Fibroblast of skin of back (primary cell): ENCODE measurements around the gene ZNF276.

ENCODE experiments used
- DNase-seq: peaks from one replicate; pipeline ENCODE4 v3.0.0-alpha.2; 2013

Gene ZNF276

DNA sequence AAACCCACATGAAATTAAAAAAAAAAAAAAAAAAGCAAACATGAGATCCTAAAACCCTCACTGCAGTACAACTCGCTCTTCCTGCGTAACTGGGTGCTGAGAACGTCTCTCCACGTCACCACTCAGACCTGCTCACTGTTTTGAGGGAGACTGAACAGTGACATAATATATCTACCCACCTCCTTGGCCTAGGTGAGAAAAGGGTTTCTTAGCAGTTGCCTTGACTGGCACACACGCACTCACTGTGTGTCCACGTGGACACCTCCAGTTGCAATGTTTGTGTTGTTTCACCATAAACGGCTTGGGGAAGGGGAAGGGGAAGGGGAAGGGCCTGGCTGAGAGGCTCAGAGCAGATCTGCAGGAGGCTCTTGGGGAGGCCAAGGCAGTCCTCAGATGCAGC, 63.1 kb downstream of the ZNF276 start:
- no peak for DNase-seq

DNA sequence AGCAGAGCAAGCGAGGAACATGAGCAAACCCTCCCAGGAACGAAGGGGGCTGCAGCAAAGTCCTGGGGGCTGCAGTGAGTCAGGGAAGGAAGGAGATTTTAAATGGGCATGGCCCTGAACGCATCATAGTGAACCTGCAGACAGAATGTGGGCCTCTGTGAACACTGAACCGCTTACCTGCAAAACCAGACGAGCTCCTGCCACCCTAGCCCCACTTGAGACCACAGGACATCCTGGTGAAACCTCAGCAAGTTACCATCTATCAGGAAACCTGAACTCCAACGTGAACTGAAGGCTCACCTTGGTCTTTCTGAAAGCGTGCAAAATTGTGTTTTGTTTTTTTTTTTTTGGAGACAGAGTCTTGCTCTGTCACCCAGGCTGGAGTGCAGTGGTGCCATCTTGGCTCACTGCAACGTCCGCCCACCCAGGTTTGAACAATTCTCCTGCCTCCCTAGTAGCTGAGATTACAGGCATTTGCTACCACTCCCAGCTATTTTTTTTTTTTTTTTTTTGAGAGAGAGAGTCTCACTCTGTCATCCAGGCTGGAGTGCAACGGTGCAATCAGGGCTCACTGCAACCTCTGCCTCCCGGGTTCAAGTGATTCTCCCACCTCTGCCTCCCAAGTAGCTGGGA, 64.3 kb downstream of the ZNF276 start:
- no peak for DNase-seq

DNA sequence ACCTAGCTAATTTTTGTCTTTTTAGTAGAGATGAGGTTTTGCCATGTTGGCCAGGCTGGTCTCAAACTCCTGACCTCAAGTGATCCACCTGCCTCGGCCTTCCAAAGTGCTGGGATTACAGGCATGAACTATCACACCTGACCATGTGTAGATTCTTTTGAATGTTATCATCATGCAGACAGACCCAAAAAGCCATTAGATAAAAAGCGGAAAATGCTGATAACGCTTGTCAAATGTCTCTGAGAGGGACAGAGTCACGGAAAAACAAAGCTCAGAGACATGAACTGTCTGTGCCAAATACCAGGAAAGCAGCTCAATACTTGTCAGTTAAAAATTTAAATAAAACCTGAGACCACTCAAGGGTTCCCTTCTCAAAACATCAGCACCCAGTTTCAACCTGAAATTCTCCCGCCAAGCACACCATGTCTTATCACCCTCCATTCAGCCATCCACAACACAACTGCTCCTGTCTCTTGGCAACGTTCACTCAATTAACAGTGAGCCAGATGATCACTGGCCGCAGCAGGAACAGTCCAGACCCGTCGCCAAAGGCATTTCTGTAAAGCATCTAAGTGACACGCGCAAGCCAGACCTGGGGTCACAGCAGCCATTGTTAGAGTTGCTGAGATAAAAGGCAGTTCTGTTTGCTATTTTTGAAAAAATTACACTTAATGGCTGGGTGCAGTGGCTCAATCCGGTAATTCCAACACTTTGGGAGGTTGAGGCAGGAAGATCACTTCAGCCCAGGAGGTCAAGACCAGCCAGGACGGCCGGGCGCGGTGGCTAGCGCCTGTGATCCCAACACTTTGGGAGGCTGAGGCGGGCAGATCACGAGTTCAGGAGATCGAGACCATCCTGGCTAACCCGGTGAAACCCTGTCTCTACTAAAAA, 65.4 kb downstream of the ZNF276 start:
- DNase-seq = no peak

DNA sequence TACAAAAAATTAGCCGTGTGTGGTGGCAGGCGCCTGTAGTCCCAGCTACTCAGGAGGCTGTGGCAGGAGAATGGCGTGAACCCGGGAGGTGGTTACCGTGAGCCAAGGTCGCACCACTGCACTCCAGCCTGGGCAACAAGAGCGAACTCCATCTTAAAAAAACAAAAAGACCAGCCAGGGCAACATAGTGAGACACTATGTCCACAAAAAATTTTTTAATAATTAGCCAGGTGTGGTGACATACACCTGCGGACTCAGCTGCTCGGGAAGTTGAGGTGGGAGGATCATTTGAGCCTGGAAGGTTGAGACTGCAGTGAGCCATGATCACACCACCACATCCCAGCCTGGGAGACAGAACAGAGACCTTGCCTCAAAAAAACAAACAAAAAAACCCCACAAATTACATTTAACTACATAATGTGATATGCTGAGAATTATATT, 66.0 kb downstream of the ZNF276 start:
- DNase-seq = no peak
